PC-9 (cell line): ENCODE measurements around the gene IMPA2. TPM values are rescaled to one million over a fixed set of nuclear protein-coding genes. Genes with fewer than 3 reads are reported as not detected.

ENCODE experiments used
- BruUV-seq: library from RNA; stranded (reverse); fragments of 400-500 nt; replicated peaks from 2 replicates; lab custom pipeline; 2021; lab: Mats Ljungman, UMichigan
- CTCF ChIA-PET: fragments of 300-600 bp; sonication (Branson Sonifier 250); formaldehyde crosslinking; loops from one replicate; lab custom pipeline; 2022; ENCODE audit warnings: antibody characterized with exemption; lab: Charles Lee
- POLR2A ChIA-PET: fragments of 300-600 bp; sonication (Branson Sonifier 250); formaldehyde crosslinking; loops from one replicate; lab custom pipeline; 2022; ENCODE audit warnings: antibody characterized with exemption; ENCODE audit not compliant: unreplicated experiment; lab: Charles Lee
- DNase-seq, 2 experiments: peaks; one replicate each; pipeline versions ENCODE4 v3.0.0 to v3.0.0-alpha.2; 2015 to 2022; ENCODE audit warnings: mixed read lengths in 1 of 2
- H2AFZ ChIP-seq: fragments of 200-600 bp; sonication (generic); 2 replicates; pipeline ENCODE4 v1.8.1; 2017; ENCODE audit warnings: antibody characterized with exemption
- H3F3A ChIP-seq: fragments of 200-600 bp; sonication (generic); 2 replicates; pipeline ENCODE4 v1.8.1; 2017; ENCODE audit warnings: antibody characterized with exemption, mild to moderate bottlenecking, low read depth; ENCODE audit not compliant: insufficient read depth
- H3K27ac ChIP-seq: fragments of 200-600 bp; sonication (generic); 2 replicates; pipeline ENCODE4 v1.6.1; 2016; ENCODE audit warnings: mixed run types
- H3K27me3 ChIP-seq: fragments of 200-600 bp; sonication (generic); 2 replicates; pipeline ENCODE4 v1.6.1; 2016; ENCODE audit warnings: low read depth, mixed run types; ENCODE audit not compliant: insufficient read depth
- H3K36me3 ChIP-seq: fragments of 200-600 bp; sonication (generic); 2 replicates; pipeline ENCODE4 v1.6.1; 2016; ENCODE audit warnings: low read depth, mixed run types
- H3K4me1 ChIP-seq: fragments of 200-600 bp; sonication (generic); replicated peaks from 2 replicates; pipeline ENCODE4 v1.6.1; 2016; ENCODE audit warnings: mixed run types; ENCODE audit not compliant: insufficient read depth
- H3K4me2 ChIP-seq: fragments of 200-600 bp; sonication (generic); 2 replicates; pipeline ENCODE4 v1.6.1; 2017; ENCODE audit warnings: mixed run types
- H3K4me3 ChIP-seq: fragments of 200-600 bp; sonication (generic); 2 replicates; pipeline ENCODE4 v1.6.1; 2016; ENCODE audit warnings: mixed run types
- H3K79me2 ChIP-seq: fragments of 200-600 bp; sonication (generic); 2 replicates; pipeline ENCODE4 v1.6.1; 2017; ENCODE audit warnings: low read depth, mixed run types
- H3K9me2 ChIP-seq: fragments of 200-600 bp; sonication (generic); 2 replicates; pipeline ENCODE4 v1.8.1; 2017; ENCODE audit warnings: mild to moderate bottlenecking; ENCODE audit not compliant: insufficient read depth
- H3K9me3 ChIP-seq: fragments of 200-600 bp; sonication (generic); 2 replicates; pipeline ENCODE4 v1.8.1; 2016; ENCODE audit warnings: low read depth; ENCODE audit not compliant: insufficient read depth
- H4K20me1 ChIP-seq: fragments of 200-600 bp; sonication (generic); 2 replicates; pipeline ENCODE4 v1.8.1; 2017; ENCODE audit not compliant: insufficient read depth
- CTCF ChIP-seq: fragments of 200-600 bp; sonication (generic); conservative IDR thresholded peaks from 2 replicates; pipeline ENCODE4 v1.6.1; 2017; ENCODE audit warnings: mixed run types, antibody characterized with exemption, mild to moderate bottlenecking, moderate library complexity
- EZH2 ChIP-seq: fragments of 200-600 bp; sonication (generic); IDR thresholded peaks from 2 replicates; pipeline ENCODE4 v1.8.0; 2017; ENCODE audit warnings: antibody characterized with exemption, low read depth
- intact Hi-C: fragments of 100-400 bp; cut with micrococcal nuclease; formaldehyde crosslinking; loops from one replicate; pipeline ENCODE4 v1.10.0; 2022; ENCODE audit not compliant: unreplicated experiment
- total RNA-seq: library from RNA; stranded (reverse); gene quantifications from 2 replicates; pipeline ENCODE4 v1.2.3, GENCODE V29; 2021

The IMPA2 gene
- total RNA-seq, 1 experiment from 2014 or later, result 91.4 TPM

DNA sequence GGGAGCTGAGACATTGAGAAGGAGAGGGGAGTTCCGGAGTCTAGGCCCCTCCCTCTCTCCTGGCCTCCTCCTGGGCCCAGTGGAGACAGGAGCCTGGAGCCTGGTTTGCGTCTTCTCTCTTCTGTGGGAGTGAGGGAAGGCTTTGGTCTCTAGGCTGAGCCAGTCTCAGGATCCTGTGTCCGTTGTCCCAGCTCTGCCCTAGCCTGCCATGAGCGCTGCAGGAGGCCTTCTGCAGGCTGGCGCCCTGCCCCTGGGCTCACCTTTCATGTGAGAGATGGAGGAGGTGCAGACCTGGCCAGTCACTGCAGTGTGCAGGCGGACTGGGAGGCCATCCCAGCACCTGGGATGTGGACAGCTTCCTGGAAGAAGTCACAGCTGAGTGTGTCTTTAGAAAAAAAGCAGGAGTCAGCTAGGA lies 8.7 kb downstream of the IMPA2 start:
- Histone ChIP-seq H3F3A (no peaks in the 10 kb centered on the region), H3K36me3 (no peaks in the 10 kb centered on the region), H3K9me3 (no peaks in the 10 kb centered on the region), H2AFZ (no peak overlapping the region), H3K79me2 (no peaks in the 10 kb centered on the region), H3K27ac (no peak overlapping the region), H3K27me3 (no peaks in the 10 kb centered on the region), H4K20me1 (no peaks in the 10 kb centered on the region), H3K4me1 (peaks cover 13% of the 10 kb centered on the region), H3K9me2 (no peaks in the 10 kb centered on the region), H3K4me2 (no peak overlapping the region), H3K4me3 (no peak overlapping the region)
- intact Hi-C loops, result loop anchor here (10.0 kb wide), 2 partner anchors 185 to 385 kb away; partner anchors contain the start of gene AFG3L2
- ChIA-PET CTCF (interaction anchor here (0.8 kb wide), 1 partner anchor 52 kb away, joined by 4 read pairs; no protein-coding TSS in a partner anchor), POLR2A (no interaction called here)
- BruUV-seq, result no TSS peak
- TF ChIP-seq EZH2 (no peak), CTCF (no peak)
- peak; percentile 40 to 70 for DNase-seq

DNA sequence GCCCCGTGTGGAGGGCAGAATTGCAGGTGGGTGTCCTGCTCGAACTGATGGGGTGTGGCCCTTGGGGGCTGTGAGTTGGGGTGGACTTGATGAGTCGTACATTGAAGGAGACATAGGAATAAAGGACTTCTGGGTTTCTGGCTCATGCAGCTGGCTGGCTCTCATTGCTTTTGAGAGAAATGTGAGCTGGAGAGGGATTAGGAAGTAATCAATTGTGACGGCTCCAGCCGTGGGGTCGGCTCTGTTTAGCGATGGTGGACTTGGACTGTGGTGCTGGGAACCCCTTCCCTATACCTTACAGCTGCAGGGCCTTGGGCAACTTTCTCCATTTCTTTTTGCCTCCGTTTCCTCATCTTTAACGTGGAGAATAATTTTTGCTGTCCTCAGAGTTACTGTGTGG lies 9.2 kb downstream of the IMPA2 start:
- CTCF ChIA-PET, result no interaction called here
- intact Hi-C loops, result loop anchor here (10.0 kb wide), 1 partner anchor 186 kb away; no protein-coding TSS in a partner anchor
- POLR2A ChIA-PET, result no interaction called here

GRCh38 chr18:11991021-11991795 lies 9.9 kb downstream of the IMPA2 start:
- H2AFZ ChIP-seq, result no peak overlapping the region
- no TSS peak for BruUV-seq
- intact Hi-C loops, result loop anchor here (10.0 kb wide), 1 partner anchor 186 kb away; no protein-coding TSS in a partner anchor
- H3K36me3 ChIP-seq, result no peaks in the 10 kb centered on the region
- H3F3A ChIP-seq, result no peaks in the 10 kb centered on the region; the same call in 1 of the 2 replicates
- no peaks in the 10 kb centered on the region for H3K9me3 ChIP-seq
- H3K4me2 ChIP-seq, result no peak overlapping the region
- no peaks in the 10 kb centered on the region for H4K20me1 ChIP-seq
- H3K27ac ChIP-seq, result no peak overlapping the region
- ChIA-PET POLR2A (no interaction called here), CTCF (interaction anchor here (0.6 kb wide), 1 partner anchor 131 kb away, joined by 3 read pairs; no protein-coding TSS in a partner anchor)
- DNase-seq, result no peak
- H3K4me1 ChIP-seq, result peaks cover 17% of the 10 kb centered on the region
- no peaks in the 10 kb centered on the region for H3K27me3 ChIP-seq
- H3K4me3 ChIP-seq, result no peak overlapping the region
- TF ChIP-seq EZH2, result no peak
- TF ChIP-seq CTCF, result no peak
- no peaks in the 10 kb centered on the region for H3K9me2 ChIP-seq
- no peaks in the 10 kb centered on the region for H3K79me2 ChIP-seq

More for the DNA sequence above, 9.2 kb downstream of the IMPA2 start:
- Histone ChIP-seq H3K9me2 (no peaks in the 10 kb centered on the region), H3K36me3 (no peaks in the 10 kb centered on the region), H3K4me3 (no peak overlapping the region), H3K27me3 (no peaks in the 10 kb centered on the region), H4K20me1 (no peaks in the 10 kb centered on the region), H3K4me1 (peaks cover 17% of the 10 kb centered on the region), H3F3A (no peaks in the 10 kb centered on the region), H3K79me2 (no peaks in the 10 kb centered on the region), H2AFZ (no peak overlapping the region), H3K27ac (no peak overlapping the region), H3K4me2 (no peak overlapping the region), H3K9me3 (no peaks in the 10 kb centered on the region)
- DNase-seq, result no peak
- no TSS peak for BruUV-seq
- no peak for TF ChIP-seq EZH2
- no peak for TF ChIP-seq CTCF
